T-cell (primary cell): ENCODE data around the gene MEIS1. TPM values are rescaled to one million over a fixed set of nuclear protein-coding genes. Genes with fewer than 3 reads are reported as not detected.

Source experiments
- ATAC-seq, 4 experiments: fragments of 200-7000 bp in 3 of 4; fragments of 150-1000 bp in 1 of 4; cut with Tn5 transposase; replicated peaks in 1 of 4; 1 replicate in 3 of 4; 2 replicates in 1 of 4; pipeline ENCODE4 v1.10.0; 2021; ENCODE audit warnings: moderate library complexity in 3 of 4, mild to moderate bottlenecking in 2 of 4, moderate number of reproducible peaks in 1 of 4
- CTCF ChIA-PET, 2 donors: fragments of 300-600 bp; sonication (Branson Sonifier 250); formaldehyde crosslinking; loops; one replicate each; lab custom pipeline; 2022; ENCODE audit warnings: antibody characterized with exemption in 2 of 2; lab: Charles Lee
- POLR2A ChIA-PET, 2 donors: fragments of 300-600 bp; sonication (Branson Sonifier 250); formaldehyde crosslinking; loops; one replicate each; lab custom pipeline; 2022; ENCODE audit warnings: antibody characterized with exemption in 2 of 2; lab: Charles Lee
- DNase-seq, 35 experiments: peaks; one replicate each; pipeline versions ENCODE4 v3.0.0 to v3.0.0-alpha.2; 2013 to 2023
- H3K27ac ChIP-seq: one replicate; pipeline ENCODE4 v1.5.1; 2013; ENCODE audit warnings: low read length
- H3K27me3 ChIP-seq, 2 experiments: replicated peaks in 1 of 2; 1 replicate in 1 of 2; 2 replicates in 1 of 2; pipeline versions ENCODE4 v1.6.1 to v1.7.0; 2013; ENCODE audit warnings: low read length in 1 of 2, mixed read lengths in 1 of 2; ENCODE audit not compliant: control insufficient read depth in 2 of 2, insufficient read depth in 2 of 2; ENCODE audit errors: extremely low read depth in 1 of 2
- H3K36me3 ChIP-seq, 2 donors: 1 replicate in 1 of 2; 2 replicates in 1 of 2; pipeline versions ENCODE4 v1.6.1 to v1.7.0; 2013; ENCODE audit warnings: low read length in 1 of 2; ENCODE audit not compliant: control insufficient read depth in 2 of 2, insufficient read depth in 1 of 2; ENCODE audit errors: extremely low read depth in 1 of 2
- H3K4me1 ChIP-seq, 2 experiments: 1 replicate in 1 of 2; 2 replicates in 1 of 2; pipeline versions ENCODE4 v1.6.1 to v1.7.0; 2013; ENCODE audit warnings: low read length in 2 of 2, mixed read lengths in 1 of 2; ENCODE audit not compliant: insufficient read depth in 2 of 2, control insufficient read depth in 1 of 2; ENCODE audit errors: extremely low read depth in 1 of 2
- H3K4me3 ChIP-seq, 2 donors: 1 replicate in 1 of 2; 2 replicates in 1 of 2; pipeline versions ENCODE4 v1.5.1 to v1.7.0; 2013; ENCODE audit warnings: mild to moderate bottlenecking in 2 of 2, low read length in 1 of 2, moderate library complexity in 1 of 2; ENCODE audit not compliant: control insufficient read depth in 1 of 2; ENCODE audit errors: extremely low read depth in 1 of 2
- H3K9me3 ChIP-seq: 2 replicates; pipeline ENCODE4 v1.7.0; 2013
- H3K27ac Mint-ChIP-seq, 2 donors: one replicate each; pipeline ENCODE4 v1.8.0; 2020 to 2021; ENCODE audit warnings: mild to moderate bottlenecking in 2 of 2, mixed read lengths in 2 of 2
- H3K27me3 Mint-ChIP-seq, 2 donors: one replicate each; pipeline ENCODE4 v1.8.0; 2021 to 2022; ENCODE audit warnings: mixed read lengths in 2 of 2
- H3K36me3 Mint-ChIP-seq: one replicate; pipeline ENCODE4 v1.8.0; 2021; ENCODE audit warnings: mixed read lengths
- H3K4me1 Mint-ChIP-seq, 3 donors: one replicate each; pipeline ENCODE4 v1.8.0; 2020 to 2022; ENCODE audit warnings: mixed read lengths in 3 of 3, mild to moderate bottlenecking in 1 of 3
- H3K4me3 Mint-ChIP-seq, 3 donors: one replicate each; pipeline ENCODE4 v1.8.0; 2020 to 2022; ENCODE audit warnings: mild to moderate bottlenecking in 3 of 3, mixed read lengths in 3 of 3, moderate library complexity in 3 of 3
- H3K9me3 Mint-ChIP-seq, 3 donors: one replicate each; pipeline ENCODE4 v1.8.0; 2020 to 2022; ENCODE audit warnings: mixed read lengths in 3 of 3
- WGBS: methylation state at CpG from one replicate; pipeline ENCODE4 v1.1.5; 2013; ENCODE audit warnings: missing lambda C conversion rate; ENCODE audit not compliant: insufficient coverage; 5-methylcytosine and 5-hydroxymethylcytosine counted together
- total RNA-seq, 35 experiments: library from RNA in 6 of 35; stranded (reverse) in 6 of 35; fragments of 120-200 nt in 1 of 35; gene quantifications; one replicate each; pipeline versions ENCODE4 v1.2.1 to v1.2.4 and lab custom pipeline; 2013 to 2026

MEIS1 gene
- total RNA-seq, 5 donors from 2014 or later (not counting 1 experiment from before 2014, with no cell fraction given): 0.32 to 3.4 (median 0.90) TPM

DNA sequence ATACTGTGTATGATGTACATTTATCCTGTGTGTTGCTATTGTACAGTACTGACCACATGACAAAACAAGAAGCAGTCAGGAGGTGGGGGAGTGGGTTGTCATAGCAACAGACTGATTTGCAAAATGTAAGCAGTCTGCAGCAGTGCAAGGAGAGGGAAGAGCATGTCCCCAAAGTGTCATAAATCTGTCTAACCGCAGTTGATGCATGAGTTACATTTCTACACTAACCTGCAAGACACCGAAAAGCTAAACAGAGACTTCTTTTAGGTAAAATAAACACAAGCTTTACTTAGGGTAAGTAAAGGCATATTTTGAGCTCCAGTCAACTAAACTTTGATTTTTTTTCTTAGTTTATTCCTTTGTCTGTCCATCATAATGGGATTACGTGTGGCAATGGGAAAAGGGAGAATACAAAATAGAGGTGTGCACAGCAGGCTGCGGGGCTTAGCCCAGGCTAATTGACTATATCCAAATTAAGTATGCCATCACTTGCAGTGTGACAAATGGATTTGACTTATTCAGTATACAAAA is 134.5 kb downstream of the MEIS1 start:
- Histone ChIP-seq H3K27ac (no peak overlapping the region), H3K27me3 (peaks cover 0 to 9% of the 10 kb centered on the region in 2 experiments), H3K36me3 (no peaks in the 10 kb centered on the region), H3K4me3 (no peak overlapping the region), H3K9me3 (no peaks in the 10 kb centered on the region), H3K4me1 (no peaks in the 10 kb centered on the region)
- no peak overlapping the region for H3K4me3 Mint-ChIP-seq
- POLR2A ChIA-PET: no interaction called here
- peaks cover 0 to 4% (median 0%) of the 10 kb centered on the region in 3 donors for H3K9me3 Mint-ChIP-seq
- no peaks in the 10 kb centered on the region for H3K36me3 Mint-ChIP-seq
- ATAC-seq: no peak
- CTCF ChIA-PET: no interaction called here
- no CpG with 5 or more reads among the region's 4 CpGs for WGBS
- no peak overlapping the region for H3K27ac Mint-ChIP-seq
- no peak for DNase-seq
- no peaks in the 10 kb centered on the region for H3K4me1 Mint-ChIP-seq
- peaks cover 10 to 15% of the 10 kb centered on the region in 2 donors for H3K27me3 Mint-ChIP-seq

DNA sequence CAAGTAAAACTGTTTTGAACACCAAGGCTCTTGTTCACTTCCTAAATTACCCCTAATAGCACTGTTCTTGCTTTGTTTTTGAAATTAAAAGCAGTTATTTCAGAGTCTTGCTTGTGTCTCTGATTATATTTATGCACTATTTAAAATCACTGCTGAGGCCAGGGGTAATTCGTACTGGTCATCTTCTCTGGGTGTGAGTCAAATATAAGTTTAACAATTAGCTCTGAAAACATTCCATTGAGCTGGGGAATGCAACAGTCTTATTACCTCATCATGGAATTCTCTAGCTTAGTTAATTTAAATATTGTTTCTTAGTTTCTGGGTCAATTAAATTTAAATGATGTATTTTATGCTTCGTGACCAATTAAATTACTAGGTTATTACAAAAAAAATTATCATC is 135.0 kb downstream of the MEIS1 start:
- H3K4me3 ChIP-seq: no peak overlapping the region
- Mint-ChIP-seq H3K27me3 (peaks cover 11 to 19% of the 10 kb centered on the region in 2 donors), H3K4me1 (peaks cover 2 to 3% (median 2%) of the 10 kb centered on the region in 3 donors), H3K27ac (no peak overlapping the region), H3K36me3 (no peaks in the 10 kb centered on the region), H3K9me3 (peaks cover 0 to 4% (median 0%) of the 10 kb centered on the region in 3 donors), H3K4me3 (no peak overlapping the region)
- no peaks in the 10 kb centered on the region for H3K9me3 ChIP-seq
- no peak for ATAC-seq
- H3K27ac ChIP-seq: no peak overlapping the region
- WGBS: no CpG with 5 or more reads among the region's 2 CpGs
- POLR2A ChIA-PET: no interaction called here
- H3K36me3 ChIP-seq: no peaks in the 10 kb centered on the region
- peaks cover 0 to 1% of the 10 kb centered on the region in 2 experiments for H3K4me1 ChIP-seq
- CTCF ChIA-PET: no interaction called here
- H3K27me3 ChIP-seq: peaks cover 0 to 10% of the 10 kb centered on the region in 2 experiments
- no peak for DNase-seq

GRCh38 chr2:66570471-66570870 is 135.5 kb downstream of the MEIS1 start:
- no peaks in the 10 kb centered on the region for H3K36me3 Mint-ChIP-seq
- peaks cover 16 to 24% of the 10 kb centered on the region in 2 donors for H3K27me3 Mint-ChIP-seq
- Histone ChIP-seq H3K9me3 (no peaks in the 10 kb centered on the region), H3K27ac (no peak overlapping the region), H3K27me3 (peaks cover 0 to 14% of the 10 kb centered on the region in 2 experiments), H3K4me3 (no peak overlapping the region), H3K36me3 (no peaks in the 10 kb centered on the region), H3K4me1 (peaks cover 0 to 3% of the 10 kb centered on the region in 2 experiments)
- DNase-seq: no peak
- peaks cover 5 to 7% (median 6%) of the 10 kb centered on the region in 3 donors for H3K4me1 Mint-ChIP-seq
- peaks cover 0 to 4% (median 0%) of the 10 kb centered on the region in 3 donors for H3K9me3 Mint-ChIP-seq
- no peak overlapping the region for H3K4me3 Mint-ChIP-seq
- ATAC-seq: no peak
- no peak overlapping the region for H3K27ac Mint-ChIP-seq
- 100% methylated on average over 2 of the region's 3 CpGs for WGBS
- ChIA-PET CTCF (no interaction called here), POLR2A (no interaction called here)

DNA sequence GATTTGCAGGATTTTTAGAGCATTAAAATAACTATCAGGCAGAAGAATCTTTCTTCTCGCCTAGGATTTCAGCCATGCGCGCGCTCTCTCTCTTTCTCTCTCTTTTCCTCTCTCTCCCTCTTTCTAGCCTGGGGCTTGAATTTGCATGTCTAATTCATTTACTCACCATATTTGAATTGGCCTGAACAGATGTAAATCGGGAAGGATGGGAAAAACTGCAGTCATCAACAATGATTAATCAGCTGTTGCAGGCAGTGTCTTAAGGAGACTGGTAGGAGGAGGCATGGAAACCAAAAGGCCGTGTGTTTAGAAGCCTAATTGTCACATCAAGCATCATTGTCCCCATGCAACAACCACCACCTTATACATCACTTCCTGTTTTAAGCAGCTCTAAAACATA is 137.0 kb downstream of the MEIS1 start:
- peaks cover 3 to 7% of the 10 kb centered on the region in 2 experiments for H3K4me1 ChIP-seq
- peaks cover 0 to 29% of the 10 kb centered on the region in 2 experiments for H3K27me3 ChIP-seq
- no CpG with 5 or more reads among the region's 6 CpGs for WGBS
- POLR2A ChIA-PET: no interaction called here
- DNase-seq (no peak), ATAC-seq (no peak)
- H3K9me3 ChIP-seq: no peaks in the 10 kb centered on the region
- Mint-ChIP-seq H3K4me1 (peaks cover 6 to 9% (median 7%) of the 10 kb centered on the region in 3 donors), H3K27ac (no peak overlapping the region), H3K36me3 (no peaks in the 10 kb centered on the region), H3K27me3 (peaks cover 25% of the 10 kb centered on the region in 2 donors), H3K9me3 (peaks cover 0 to 4% (median 0%) of the 10 kb centered on the region in 3 donors), H3K4me3 (no peak overlapping the region)
- H3K4me3 ChIP-seq: no peak overlapping the region
- CTCF ChIA-PET: no interaction called here
- H3K36me3 ChIP-seq: no peaks in the 10 kb centered on the region
- H3K27ac ChIP-seq: no peak overlapping the region

DNA sequence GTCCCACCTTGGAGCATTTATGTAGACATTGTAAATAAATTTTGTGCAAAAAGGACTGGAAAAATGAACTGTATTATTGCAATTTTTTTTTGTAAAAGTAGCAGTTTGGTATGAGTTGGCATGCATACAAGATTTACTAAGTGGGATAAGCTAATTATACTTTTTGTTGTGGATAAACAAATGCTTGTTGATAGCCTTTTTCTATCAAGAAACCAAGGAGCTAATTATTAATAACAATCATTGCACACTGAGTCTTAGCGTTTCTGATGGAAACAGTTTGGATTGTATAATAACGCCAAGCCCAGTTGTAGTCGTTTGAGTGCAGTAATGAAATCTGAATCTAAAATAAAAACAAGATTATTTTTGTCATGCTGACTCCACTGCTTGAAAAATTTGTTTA is 137.5 kb downstream of the MEIS1 start:
- ChIA-PET POLR2A (no interaction called here), CTCF (no interaction called here)
- peaks cover 0 to 4% (median 0%) of the 10 kb centered on the region in 3 donors for H3K9me3 Mint-ChIP-seq
- H3K9me3 ChIP-seq: no peaks in the 10 kb centered on the region
- H3K4me1 ChIP-seq: peaks cover 3 to 7% of the 10 kb centered on the region in 2 experiments
- H3K27me3 ChIP-seq: peaks cover 0 to 34% of the 10 kb centered on the region in 2 experiments
- no peak for DNase-seq
- no peaks in the 10 kb centered on the region for H3K36me3 Mint-ChIP-seq
- no peaks in the 10 kb centered on the region for H3K36me3 ChIP-seq
- peaks cover 6 to 9% (median 7%) of the 10 kb centered on the region in 3 donors for H3K4me1 Mint-ChIP-seq
- no peak overlapping the region for H3K27ac Mint-ChIP-seq
- H3K27ac ChIP-seq: no peak overlapping the region
- peaks cover 29% of the 10 kb centered on the region in 2 donors for H3K27me3 Mint-ChIP-seq
- no peak for ATAC-seq
- H3K4me3 ChIP-seq: no peak overlapping the region
- no CpG with 5 or more reads among the region's 3 CpGs for WGBS
- no peak overlapping the region for H3K4me3 Mint-ChIP-seq

DNA sequence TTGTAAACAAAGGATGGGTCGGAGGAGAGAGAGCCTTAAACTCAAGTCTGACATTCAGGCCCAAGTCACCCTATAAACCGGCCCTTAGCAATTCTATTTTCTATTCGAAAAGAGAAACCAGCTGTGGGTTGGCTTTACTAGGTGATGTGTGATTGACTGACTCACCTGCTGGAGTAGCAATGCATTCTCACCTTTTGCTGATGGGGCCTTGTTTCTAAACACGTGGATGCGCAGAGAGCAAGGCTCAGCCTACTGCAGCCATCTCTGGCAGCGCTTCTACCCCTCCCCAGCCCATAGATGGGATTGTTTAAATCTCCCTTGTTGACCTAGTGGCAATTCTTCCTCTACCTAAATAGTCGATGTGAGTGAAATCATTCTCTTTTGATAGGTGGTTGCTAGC is 138.5 kb downstream of the MEIS1 start:
- no peaks in the 10 kb centered on the region for H3K9me3 ChIP-seq
- ATAC-seq: no peak
- H3K27ac Mint-ChIP-seq: no peak overlapping the region
- no peak for DNase-seq
- H3K36me3 ChIP-seq: no peaks in the 10 kb centered on the region
- H3K4me1 Mint-ChIP-seq: peaks cover 7 to 9% (median 8%) of the 10 kb centered on the region in 3 donors
- peaks cover 0 to 44% of the 10 kb centered on the region in 2 experiments for H3K27me3 ChIP-seq
- peaks cover 37 to 39% of the 10 kb centered on the region in 2 donors for H3K27me3 Mint-ChIP-seq
- ChIA-PET CTCF (no interaction called here), POLR2A (no interaction called here)
- H3K4me3 Mint-ChIP-seq: no peak overlapping the region
- no peak overlapping the region for H3K4me3 ChIP-seq
- no peak overlapping the region for H3K27ac ChIP-seq
- H3K4me1 ChIP-seq: peaks cover 3 to 7% of the 10 kb centered on the region in 2 experiments
- no peaks in the 10 kb centered on the region for H3K36me3 Mint-ChIP-seq
- WGBS: no CpG with 5 or more reads among the region's 7 CpGs
- peaks cover 0 to 4% (median 0%) of the 10 kb centered on the region in 3 donors for H3K9me3 Mint-ChIP-seq
